Activated CD4-positive, alpha-beta T cell treated with anti-CD3 and anti-CD28 coated beads, Interleukin-2, amount 10 ng/mL, durations not matched to agents 24 days and 14 days (primary cell): ENCODE measurements around the gene OR56A1. TPM values are rescaled to one million over a fixed set of nuclear protein-coding genes. Genes with fewer than 3 reads are reported as not detected.
"Not testable (repeated sequence)": the region's sequence is repeated elsewhere in the genome, so short reads cannot be mapped to it uniquely, and the experiment has no call there.

Source experiments
- DNase-seq: peaks from one replicate; pipeline ENCODE4 v3.0.0; 2022
- H3K27ac Mint-ChIP-seq: one replicate; pipeline ENCODE4 v1.8.0; 2022; ENCODE audit warnings: mild to moderate bottlenecking, mixed read lengths
- H3K27me3 Mint-ChIP-seq: one replicate; pipeline ENCODE4 v1.8.0; 2022; ENCODE audit warnings: mixed read lengths
- H3K36me3 Mint-ChIP-seq: one replicate; pipeline ENCODE4 v1.8.0; 2022; ENCODE audit warnings: low read depth, mild to moderate bottlenecking, mixed read lengths
- H3K4me1 Mint-ChIP-seq: one replicate; pipeline ENCODE4 v1.8.0; 2021; ENCODE audit warnings: mixed read lengths
- H3K4me3 Mint-ChIP-seq: one replicate; pipeline ENCODE4 v1.8.0; 2022; ENCODE audit warnings: mild to moderate bottlenecking, moderate library complexity, mixed read lengths
- H3K9me3 Mint-ChIP-seq: one replicate; pipeline ENCODE4 v1.8.0; 2021; ENCODE audit warnings: mixed read lengths
- intact Hi-C: fragments of 100-400 bp; cut with micrococcal nuclease; formaldehyde crosslinking; loops from one replicate; pipeline ENCODE4 v1.15.1; 2023
- total RNA-seq: library from RNA; stranded (reverse); gene quantifications from 2 replicates; pipeline ENCODE4 v1.2.3, GENCODE V29; 2022

The OR56A1 gene, protein sequence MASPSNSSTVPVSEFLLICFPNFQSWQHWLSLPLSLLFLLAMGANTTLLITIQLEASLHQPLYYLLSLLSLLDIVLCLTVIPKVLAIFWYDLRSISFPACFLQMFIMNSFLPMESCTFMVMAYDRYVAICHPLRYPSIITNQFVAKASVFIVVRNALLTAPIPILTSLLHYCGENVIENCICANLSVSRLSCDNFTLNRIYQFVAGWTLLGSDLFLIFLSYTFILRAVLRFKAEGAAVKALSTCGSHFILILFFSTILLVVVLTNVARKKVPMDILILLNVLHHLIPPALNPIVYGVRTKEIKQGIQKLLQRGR
- not detected in 2 replicates for total RNA-seq

DNA sequence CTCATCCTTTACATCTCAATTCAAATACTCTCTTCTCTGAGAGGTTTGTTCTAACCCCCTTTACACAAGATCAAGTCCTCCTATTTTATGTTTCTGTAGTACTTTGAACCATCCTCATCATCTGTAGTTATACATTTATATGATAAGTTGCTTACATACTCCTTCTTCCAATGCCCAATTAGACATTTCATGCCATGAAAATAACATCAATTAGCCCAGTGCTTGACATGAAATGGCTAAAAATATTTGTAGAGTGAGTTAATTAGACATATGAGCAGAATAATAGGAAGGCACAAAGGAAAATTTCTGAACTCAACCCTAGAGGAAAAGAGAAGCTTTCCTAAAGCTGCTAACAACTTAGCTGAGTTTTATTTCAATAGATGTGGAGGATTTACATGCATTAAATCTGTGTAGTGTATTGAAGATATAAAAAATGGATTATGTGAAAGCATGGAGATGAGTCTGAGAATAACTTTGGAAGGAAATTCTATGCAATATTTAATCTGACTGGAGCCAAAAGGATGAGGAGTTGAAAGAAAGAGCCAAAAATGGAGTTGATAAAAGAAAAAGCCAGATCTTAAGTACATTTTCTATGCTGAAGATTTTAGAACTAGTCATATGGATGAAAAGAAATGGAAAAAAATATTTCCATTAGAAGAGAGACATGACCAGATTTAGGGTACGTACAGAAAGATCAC is at the start of gene OR56A1:
OR56A1 (minus strand) TSS at position 51 of the 698 bp plus-strand sequence. CDS start 3,066 bp downstream, outside the sequence.
- Mint-ChIP-seq H3K27me3 (peaks cover 11% of the 10 kb centered on the region), H3K4me3 (no peak within 1 kb of the TSS), H3K4me1 (no peaks in the 10 kb centered on the region), H3K36me3 (no peaks in the 10 kb centered on the region), H3K27ac (no peak within 1 kb of the TSS), H3K9me3 (no peaks in the 10 kb centered on the region)
- no peak for DNase-seq
- intact Hi-C loops, result no loop called here

GRCh38 chr11:6079463-6079862 is 48.9 kb upstream of the OR56A1 start:
- no peak overlapping the region for H3K27ac Mint-ChIP-seq
- peak; percentile 36 for DNase-seq
- H3K36me3 Mint-ChIP-seq, result no peaks in the 10 kb centered on the region
- H3K4me3 Mint-ChIP-seq, result no peak overlapping the region
- H3K4me1 Mint-ChIP-seq, result no peaks in the 10 kb centered on the region
- intact Hi-C loops, result no loop called here
- no peaks in the 10 kb centered on the region for H3K27me3 Mint-ChIP-seq
- no peaks in the 10 kb centered on the region for H3K9me3 Mint-ChIP-seq

DNA sequence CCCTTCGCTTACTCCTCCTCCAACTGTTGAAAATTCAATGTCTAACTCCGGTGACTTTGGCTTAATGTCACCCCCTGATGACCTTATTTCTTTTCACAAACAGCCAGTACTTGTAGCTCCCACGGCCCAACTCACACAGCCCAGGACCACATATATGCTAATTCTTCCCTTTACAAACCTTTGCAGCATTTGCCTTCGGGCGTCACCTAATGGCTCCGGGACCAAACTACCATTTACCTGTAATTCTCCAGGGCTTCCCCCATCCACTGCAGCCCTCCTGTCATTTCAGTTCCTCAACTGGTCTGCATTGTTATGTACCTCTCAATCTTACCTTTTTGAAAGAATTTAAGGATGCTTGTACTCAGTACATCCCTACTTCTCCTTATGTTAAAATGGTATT is 47.2 kb upstream of the OR56A1 start:
- no peak overlapping the region for H3K27ac Mint-ChIP-seq
- H3K9me3 Mint-ChIP-seq, result no peaks in the 10 kb centered on the region
- H3K36me3 Mint-ChIP-seq, result no peaks in the 10 kb centered on the region
- H3K27me3 Mint-ChIP-seq, result no peaks in the 10 kb centered on the region
- H3K4me3 Mint-ChIP-seq, result no peak overlapping the region
- H3K4me1 Mint-ChIP-seq, result no peaks in the 10 kb centered on the region
- intact Hi-C loops, result no loop called here
- DNase-seq, result no peak

DNA sequence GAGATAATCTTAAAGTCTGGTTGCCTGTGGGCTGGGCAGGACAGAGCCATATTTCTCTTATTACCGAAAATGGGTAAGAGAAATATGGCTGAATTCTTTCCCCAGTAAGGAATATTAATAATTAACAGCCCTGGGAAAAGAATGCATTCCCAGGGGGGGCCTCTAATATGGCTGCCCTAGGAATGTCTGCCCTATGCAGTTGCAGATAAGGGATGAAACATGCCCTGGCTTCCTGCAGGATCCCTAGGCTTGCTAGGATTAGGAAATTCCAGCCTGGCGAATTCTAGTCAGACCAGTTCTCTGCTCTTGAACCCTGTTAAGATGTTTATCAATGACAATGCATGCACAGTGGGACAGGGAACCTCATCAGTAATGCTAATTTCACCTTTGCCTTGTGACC is 45.9 kb upstream of the OR56A1 start:
- DNase-seq, H3K36me3 Mint-ChIP-seq, H3K9me3 Mint-ChIP-seq, H3K27ac Mint-ChIP-seq, H3K4me1 Mint-ChIP-seq, H3K4me3 Mint-ChIP-seq, intact Hi-C loops, H3K27me3 Mint-ChIP-seq: not testable (repeated sequence)

GRCh38 chr11:6067502-6067901 is 36.9 kb upstream of the OR56A1 start:
- Mint-ChIP-seq H3K36me3 (no peaks in the 10 kb centered on the region), H3K4me1 (no peaks in the 10 kb centered on the region), H3K27me3 (no peaks in the 10 kb centered on the region), H3K27ac (no peak overlapping the region), H3K9me3 (no peaks in the 10 kb centered on the region), H3K4me3 (no peak overlapping the region)
- intact Hi-C loops, result no loop called here
- DNase-seq, result no peak

GRCh38 chr11:6062691-6063358 is 32.3 kb upstream of the OR56A1 start:
- Mint-ChIP-seq H3K27ac (no peak overlapping the region), H3K4me3 (no peak overlapping the region), H3K4me1 (no peaks in the 10 kb centered on the region), H3K9me3 (no peaks in the 10 kb centered on the region), H3K27me3 (peaks cover 5% of the 10 kb centered on the region), H3K36me3 (no peaks in the 10 kb centered on the region)
- no peak for DNase-seq
- intact Hi-C loops, result no loop called here

DNA sequence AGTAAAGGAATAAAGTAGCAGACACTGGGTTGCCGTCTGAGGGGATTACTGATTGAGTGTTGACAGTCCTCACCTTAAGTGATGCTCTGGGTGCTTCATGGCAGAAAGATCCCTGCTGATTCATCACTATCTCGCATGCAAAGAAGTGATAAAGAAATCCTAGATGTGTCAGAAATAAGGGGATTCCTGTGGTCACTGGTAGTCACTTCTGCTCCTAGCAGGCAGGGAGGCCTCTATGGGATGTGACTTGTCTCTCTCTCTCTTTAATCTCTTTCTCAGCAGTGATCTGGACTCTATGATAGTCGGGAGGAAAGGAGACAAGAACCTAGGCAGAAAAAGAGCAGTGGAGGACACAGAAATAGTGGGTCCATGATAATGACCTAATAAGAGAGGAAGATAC is 30.9 kb upstream of the OR56A1 start:
- intact Hi-C loops, result no loop called here
- no peaks in the 10 kb centered on the region for H3K36me3 Mint-ChIP-seq

GRCh38 chr11:6057452-6057851 is 26.9 kb upstream of the OR56A1 start:
- intact Hi-C loops, result no loop called here
- Mint-ChIP-seq H3K9me3 (no peaks in the 10 kb centered on the region), H3K4me3 (no peak overlapping the region), H3K27me3 (peaks cover 9% of the 10 kb centered on the region), H3K36me3 (no peaks in the 10 kb centered on the region), H3K27ac (no peak overlapping the region), H3K4me1 (no peaks in the 10 kb centered on the region)
- no peak for DNase-seq

More for the DNA sequence above, 30.9 kb upstream of the OR56A1 start:
- no peaks in the 10 kb centered on the region for H3K9me3 Mint-ChIP-seq
- DNase-seq, result no peak
- H3K27me3 Mint-ChIP-seq, result peaks cover 5% of the 10 kb centered on the region
- H3K4me3 Mint-ChIP-seq, result no peak overlapping the region
- H3K27ac Mint-ChIP-seq, result no peak overlapping the region
- no peaks in the 10 kb centered on the region for H3K4me1 Mint-ChIP-seq

- intact Hi-C loops, result no loop called here
- Mint-ChIP-seq H3K9me3 (no peaks in the 10 kb centered on the region), H3K27ac (no peak overlapping the region), H3K27me3 (peaks cover 9% of the 10 kb centered on the region), H3K36me3 (no peaks in the 10 kb centered on the region), H3K4me1 (no peaks in the 10 kb centered on the region), H3K4me3 (no peak overlapping the region)
- no peak for DNase-seq
Measured at GRCh38 chr11:6055569-6055968, 25.0 kb upstream of the OR56A1 start.

GRCh38 chr11:6052374-6052773 is 21.8 kb upstream of the OR56A1 start:
- Mint-ChIP-seq H3K9me3 (no peaks in the 10 kb centered on the region), H3K4me1 (no peaks in the 10 kb centered on the region), H3K27ac (no peak overlapping the region), H3K36me3 (no peaks in the 10 kb centered on the region), H3K27me3 (peaks cover 15% of the 10 kb centered on the region), H3K4me3 (no peak overlapping the region)
- intact Hi-C loops, result no loop called here
- DNase-seq, result no peak

DNA sequence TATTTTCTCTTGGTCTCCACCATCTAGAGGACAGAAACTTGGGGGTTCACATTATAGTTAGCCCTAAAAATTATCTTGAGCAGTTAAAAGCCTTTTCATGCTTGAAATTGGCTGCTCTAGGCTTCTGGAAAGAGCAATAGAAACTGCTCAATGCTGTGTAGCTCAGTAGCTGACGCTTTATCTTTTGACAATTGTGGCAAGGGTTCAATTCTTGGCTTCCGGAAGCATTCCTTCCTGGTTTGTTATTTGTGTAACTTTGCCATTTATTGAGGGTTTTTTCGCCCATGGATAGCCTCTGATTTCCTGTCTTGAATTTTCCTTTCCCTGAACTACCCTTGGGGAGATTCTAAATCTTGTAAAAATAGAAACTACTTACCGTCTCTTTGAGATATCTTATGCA is 10.3 kb upstream of the OR56A1 start:
- H3K27ac Mint-ChIP-seq, result no peak overlapping the region
- DNase-seq, result no peak
- intact Hi-C loops, result no loop called here
- H3K4me1 Mint-ChIP-seq, result no peaks in the 10 kb centered on the region
- no peaks in the 10 kb centered on the region for H3K36me3 Mint-ChIP-seq
- H3K4me3 Mint-ChIP-seq, result no peak overlapping the region
- peaks cover 13% of the 10 kb centered on the region for H3K27me3 Mint-ChIP-seq
- H3K9me3 Mint-ChIP-seq, result no peaks in the 10 kb centered on the region

DNA sequence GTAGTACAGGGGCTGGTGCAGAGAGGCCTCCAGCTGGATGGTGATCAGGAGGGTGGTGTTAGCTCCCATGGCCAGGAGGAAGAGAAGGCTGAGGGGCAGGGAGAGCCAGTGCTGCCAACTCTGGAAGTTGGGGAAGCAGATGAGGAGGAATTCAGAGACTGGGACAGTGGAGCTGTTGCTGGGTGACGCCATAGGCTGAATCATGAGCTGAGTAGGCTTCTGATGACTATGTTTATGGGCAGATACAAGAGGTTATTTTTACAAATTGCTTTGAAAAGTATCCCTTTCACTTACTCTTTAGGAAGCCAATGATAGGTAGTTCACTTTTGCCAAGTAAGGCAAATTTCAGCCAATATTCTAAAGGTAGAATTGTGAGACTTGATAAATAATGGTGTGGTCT is 3.1 kb downstream of the OR56A1 start:
- DNase-seq, result no peak
- H3K4me1 Mint-ChIP-seq, result no peaks in the 10 kb centered on the region
- no peak overlapping the region for H3K4me3 Mint-ChIP-seq
- no peaks in the 10 kb centered on the region for H3K36me3 Mint-ChIP-seq
- no peaks in the 10 kb centered on the region for H3K9me3 Mint-ChIP-seq
- H3K27ac Mint-ChIP-seq, result no peak overlapping the region
- intact Hi-C loops, result no loop called here
- H3K27me3 Mint-ChIP-seq, result peaks cover 23% of the 10 kb centered on the region

DNA sequence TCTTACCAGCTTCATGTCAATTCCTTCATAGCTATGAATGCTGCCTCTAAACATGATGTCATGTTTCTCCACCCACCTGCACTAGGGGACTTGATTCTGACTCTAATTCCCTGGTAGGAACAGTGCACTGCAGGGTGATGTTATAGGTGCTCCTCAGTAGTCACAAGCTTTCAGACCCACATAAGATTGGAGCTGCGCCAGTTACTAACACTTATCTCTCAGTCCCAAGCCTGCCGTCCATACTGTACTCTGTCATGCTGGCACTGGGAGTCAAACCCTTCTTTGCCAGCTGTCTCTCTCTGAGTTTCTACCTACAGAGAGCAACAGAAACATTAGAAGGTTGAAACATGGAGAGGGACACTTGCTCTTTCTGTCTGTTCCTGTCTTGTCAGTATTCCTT is 5.5 kb downstream of the OR56A1 start:
- intact Hi-C loops, result no loop called here
- Mint-ChIP-seq H3K4me1 (no peaks in the 10 kb centered on the region), H3K27me3 (peaks cover 35% of the 10 kb centered on the region), H3K4me3 (no peak overlapping the region), H3K36me3 (no peaks in the 10 kb centered on the region), H3K27ac (no peak overlapping the region), H3K9me3 (no peaks in the 10 kb centered on the region)
- no peak for DNase-seq

DNA sequence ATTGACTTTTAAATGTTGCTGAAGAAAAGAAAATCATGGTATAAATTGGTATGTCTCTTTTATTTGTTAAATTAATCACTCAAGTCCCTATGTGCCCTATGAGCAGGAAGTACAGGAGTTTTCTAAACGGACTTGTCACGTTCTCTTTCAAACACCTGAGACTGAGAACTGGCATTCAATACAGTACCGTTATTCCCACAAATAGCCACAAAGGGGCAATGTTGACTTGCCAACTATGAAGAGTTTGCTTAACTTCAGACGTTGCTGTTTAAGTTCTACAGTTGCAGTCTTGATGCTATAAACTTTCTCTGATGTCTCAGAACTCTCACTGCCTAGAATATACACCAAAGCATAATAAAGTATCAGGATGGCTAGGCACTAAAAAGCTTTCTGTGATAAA is 7.6 kb downstream of the OR56A1 start:
- peak; percentile 69 for DNase-seq
- intact Hi-C loops, result loop anchor here (5.0 kb wide), 1 partner anchor 329 kb away; no protein-coding TSS in a partner anchor
- H3K4me3 Mint-ChIP-seq, result no peak overlapping the region
- no peak overlapping the region for H3K27ac Mint-ChIP-seq
- no peaks in the 10 kb centered on the region for H3K36me3 Mint-ChIP-seq
- peaks cover 39% of the 10 kb centered on the region for H3K27me3 Mint-ChIP-seq
- H3K9me3 Mint-ChIP-seq, result no peaks in the 10 kb centered on the region
- H3K4me1 Mint-ChIP-seq, result no peaks in the 10 kb centered on the region
